Psoas muscle (tissue), 8 donors: ENCODE results near the gene ZNF622. TPM values are rescaled to one million over a fixed set of nuclear protein-coding genes. Genes with fewer than 3 reads are reported as not detected.

Experiments used
- ATAC-seq, 4 donors: fragments of 200-7000 bp; cut with Tn5 transposase; one replicate each; pipeline ENCODE4 v1.9.1; 2020; ENCODE audit warnings: moderate library complexity in 3 of 4, mild to moderate bottlenecking in 2 of 4
- DNase-seq, 2 donors: peaks; one replicate each; pipeline ENCODE4 v3.0.0-alpha.2; 2020
- H3K27ac ChIP-seq: fragments of 200-600 bp; one replicate; pipeline ENCODE4 v1.8.0; 2022
- H3K27me3 ChIP-seq, 3 donors: fragments of 200-600 bp in 1 of 3; one replicate each; pipeline versions ENCODE4 v1.6.1 to v1.8.0; 2013 to 2022; ENCODE audit warnings: low read length in 2 of 3, mild to moderate bottlenecking in 2 of 3, moderate library complexity in 1 of 3; ENCODE audit not compliant: insufficient read depth in 3 of 3
- H3K36me3 ChIP-seq, 2 donors: fragments of 200-600 bp in 1 of 2; one replicate each; pipeline versions ENCODE4 v1.6.1 to v1.8.0; 2013 to 2022; ENCODE audit warnings: low read depth in 1 of 2, mild to moderate bottlenecking in 1 of 2, moderate library complexity in 1 of 2; ENCODE audit not compliant: insufficient read depth in 1 of 2
- H3K4me1 ChIP-seq: fragments of 200-600 bp; one replicate; pipeline ENCODE4 v1.8.0; 2022
- H3K4me3 ChIP-seq: fragments of 200-600 bp; one replicate; pipeline ENCODE4 v1.8.0; 2022; ENCODE audit warnings: mild to moderate bottlenecking
- H3K9me3 ChIP-seq: fragments of 200-600 bp; one replicate; pipeline ENCODE4 v1.8.0; 2022
- CTCF ChIP-seq: fragments of 200-600 bp; IDR thresholded peaks from one replicate; pipeline ENCODE4 v1.8.0; 2022; ENCODE audit warnings: antibody characterized with exemption
- WGBS, 3 donors: extraction: QIAGEN DNeasy Blood & Tissue Kit; methylation state at CpG; one replicate each; pipeline versions ENCODE4 v1.1.6 to v1.1.7; 2013; 5-methylcytosine and 5-hydroxymethylcytosine counted together
- intact Hi-C, 2 donors: fragments of 100-400 bp; cut with DNase I; formaldehyde crosslinking; loops; one replicate each; pipeline versions ENCODE4 v1.11.0 to v1.14.2; 2022
- polyA plus RNA-seq, 3 donors: library from polyadenylated mRNA; stranded (reverse); fragments of 200-250 nt; gene quantifications; one replicate each; pipeline ENCODE4 v1.2.3, GENCODE V29; 2013
- total RNA-seq, 4 donors: library from RNA; stranded (reverse); fragmentation: NEBNext Ultra II Directional in 2 of 4; extraction: Animal tissue kit (Norgen Biotek cat#: 25700) in 2 of 4; gene quantifications; one replicate each; pipeline versions ENCODE4 v1.2.1 to v1.2.4, GENCODE V29; 2021 to 2023
- donor health status: healthy with polysubstance abuse.
- donor health status: DM: no; HTN: no; CAD: no; lungs with moderate emphysema.
- donor health status: Bipolar disorder and iron deficiency.
- donor health status: healthy.
- donor health status: DM: yes; HTN: yes; CAD: no.
- donor health status: DM: no; HTN: no; CAD: no.
- donor health status: DM: no; HTN: no; CAD: no.
- donor health status: DM: yes; HTN: yes; CAD: no.

The ZNF622 gene
- total and polyA plus RNA-seq, 7 donors: 11.8 to 142 (median 43.5) TPM

GRCh38 chr5:16486711-16487111 lies 21.1 kb upstream of the ZNF622 start:
- Histone ChIP-seq H3K4me1 (peaks cover 69% of the 10 kb centered on the region), H3K9me3 (no peaks in the 10 kb centered on the region)

GRCh38 chr5:16485656-16486055 lies 20.1 kb upstream of the ZNF622 start:
- DNase-seq (no peak), ATAC-seq (no peak)
- H3K4me1 ChIP-seq: peaks cover 66% of the 10 kb centered on the region
- H3K27ac ChIP-seq: peak overlapping the region; percentile 8
- intact Hi-C loops: loop anchor here (5.0 to 10.0 kb wide), 2 partner anchors 67 to 299 kb away; no protein-coding TSS in a partner anchor
- H3K4me3 ChIP-seq: no peak overlapping the region
- H3K36me3 ChIP-seq: peaks cover 0 to 31% of the 10 kb centered on the region in 2 donors
- no peak for TF ChIP-seq CTCF
- H3K9me3 ChIP-seq: no peaks in the 10 kb centered on the region
- H3K27me3 ChIP-seq: no peaks in the 10 kb centered on the region

More at GRCh38 chr5:16486711-16487111, 21.1 kb upstream of the ZNF622 start:
- TF ChIP-seq CTCF: no peak
- Histone ChIP-seq H3K27me3 (no peaks in the 10 kb centered on the region), H3K27ac (peak overlapping the region; percentile 53), H3K4me3 (no peak overlapping the region), H3K36me3 (peaks cover 0 to 21% of the 10 kb centered on the region in 2 donors)
- WGBS, 3 donors: 23 to 42% (median 25%) methylated on average over 4 of the region's 4 CpGs
- DNase-seq (no peak), ATAC-seq (peak in 1 of 4 donors; percentile 56)
- intact Hi-C loops: loop anchor here (5.0 to 10.0 kb wide), 2 partner anchors 66 to 298 kb away; no protein-coding TSS in a partner anchor

GRCh38 chr5:16484081-16484480 lies 18.5 kb upstream of the ZNF622 start:
- peaks cover 0 to 47% of the 10 kb centered on the region in 2 donors for H3K36me3 ChIP-seq
- WGBS, 3 donors: 65 to 70% (median 65%) methylated on average over 1 of the region's 1 CpG
- no peak for TF ChIP-seq CTCF
- DNase-seq (no peak), ATAC-seq (no peak)
- no peak overlapping the region for H3K4me3 ChIP-seq
- intact Hi-C loops: loop anchor here in 1 of 2 donors (10.0 kb wide), 1 partner anchor 301 kb away; no protein-coding TSS in a partner anchor
- H3K9me3 ChIP-seq: no peaks in the 10 kb centered on the region
- peaks cover 54% of the 10 kb centered on the region for H3K4me1 ChIP-seq
- no peak overlapping the region for H3K27ac ChIP-seq
- H3K27me3 ChIP-seq: no peaks in the 10 kb centered on the region

GRCh38 chr5:16483361-16483760 lies 17.8 kb upstream of the ZNF622 start:
- ATAC-seq (no peak), DNase-seq (no peak)
- Histone ChIP-seq H3K9me3 (no peaks in the 10 kb centered on the region), H3K27ac (peak overlapping the region; percentile 28), H3K36me3 (peaks cover 0 to 54% of the 10 kb centered on the region in 2 donors), H3K4me3 (no peak overlapping the region), H3K4me1 (peaks cover 47% of the 10 kb centered on the region), H3K27me3 (no peaks in the 10 kb centered on the region)
- intact Hi-C loops: loop anchor here in 1 of 2 donors (10.0 kb wide), 1 partner anchor 301 kb away; no protein-coding TSS in a partner anchor
- TF ChIP-seq CTCF: no peak

- intact Hi-C loops: loop anchor here in 1 of 2 donors (10.0 kb wide), 1 partner anchor 302 kb away; no protein-coding TSS in a partner anchor
- DNase-seq: no peak
- H3K27me3 ChIP-seq: no peaks in the 10 kb centered on the region
- WGBS, 3 donors: 84 to 89% (median 89%) methylated on average over 2 of the region's 2 CpGs
- H3K36me3 ChIP-seq: peaks cover 0 to 58% of the 10 kb centered on the region in 2 donors
- H3K4me3 ChIP-seq: no peak overlapping the region
- H3K4me1 ChIP-seq: peaks cover 42% of the 10 kb centered on the region
- ATAC-seq: no peak
- peak overlapping the region; percentile 8 for H3K27ac ChIP-seq
- no peak for TF ChIP-seq CTCF
- H3K9me3 ChIP-seq: no peaks in the 10 kb centered on the region
These were observed 17.3 kb upstream of the ZNF622 start for GRCh38 chr5:16482891-16483290.
